GM21737 (cell line): ENCODE results near the gene PLA2G4A.
A peak's percentile ranks its signal among the peaks of the same experiment; 100 is the strongest.

Experiments used
- ATAC-seq: cut with Tn5 transposase; IDR thresholded peaks from one replicate; pipeline ENCODE4 v1.9.1; 2021; ENCODE audit warnings: mild to moderate bottlenecking, moderate library complexity; ENCODE audit not compliant: unreplicated experiment

PLA2G4A gene

DNA sequence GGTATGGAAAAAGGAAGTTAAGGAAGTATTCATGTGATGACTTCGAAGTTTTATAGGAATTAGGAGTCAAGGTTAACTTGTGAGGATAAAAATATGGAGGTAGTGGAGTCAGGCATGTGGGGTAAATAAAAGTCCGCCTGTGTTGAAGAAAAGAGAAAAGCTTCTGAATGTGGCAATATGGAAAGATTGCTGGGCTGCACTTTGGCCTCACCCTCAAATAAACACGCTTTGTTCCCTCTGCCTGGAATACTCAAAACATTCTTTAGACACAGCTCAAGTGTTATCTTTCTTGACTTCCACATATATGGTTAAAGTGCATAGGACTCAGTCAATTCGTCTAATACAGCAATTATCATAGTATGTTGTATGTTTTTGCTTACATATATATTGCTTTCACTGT, 137.7 kb downstream of the PLA2G4A start:
- ATAC-seq, result no peak

GRCh38 chr1:186967656-186968394, 139.1 kb downstream of the PLA2G4A start:
- no peak for ATAC-seq

DNA sequence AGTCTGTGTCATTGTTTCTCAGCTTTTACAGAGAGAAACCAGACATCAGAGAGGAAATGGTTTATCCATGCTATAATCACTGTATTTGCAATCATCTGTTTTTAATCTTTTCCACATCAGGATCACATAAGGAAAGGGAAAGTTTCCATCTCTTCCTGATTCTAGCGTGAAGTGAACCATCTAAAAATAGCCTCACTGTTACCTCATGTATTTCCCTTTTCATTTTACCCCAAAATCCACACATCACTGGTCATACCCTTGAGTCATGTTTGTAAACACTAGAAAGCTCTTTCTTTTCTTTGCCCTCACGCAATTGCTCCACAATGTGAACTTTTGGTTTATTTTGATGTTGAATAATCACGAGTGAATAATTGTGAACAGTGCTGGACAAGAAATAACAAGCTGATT, 146.0 kb downstream of the PLA2G4A start:
- ATAC-seq, result no peak

GRCh38 chr1:186975220-186975619, 146.5 kb downstream of the PLA2G4A start:
- no peak for ATAC-seq

DNA sequence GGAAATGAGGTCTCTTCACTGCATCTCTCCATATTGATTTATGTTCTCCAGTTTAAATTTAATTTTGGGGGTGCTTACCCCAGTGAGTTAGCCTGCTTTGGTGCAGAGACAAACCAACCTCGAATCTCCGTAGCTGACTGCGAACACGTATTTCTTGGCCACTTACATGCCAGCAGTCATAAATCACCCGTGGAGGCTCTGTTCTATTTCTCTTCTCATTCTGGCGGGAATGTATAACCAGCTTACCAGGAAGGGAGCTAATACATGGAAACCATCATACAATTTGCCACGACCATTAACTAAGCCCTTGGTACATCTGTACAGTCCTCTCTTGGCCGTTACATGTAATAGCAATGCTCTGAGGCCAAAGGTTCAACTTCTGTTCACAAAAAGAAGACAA, 148.0 kb downstream of the PLA2G4A start:
- ATAC-seq, result no peak

GRCh38 chr1:186977266-186977957, 148.7 kb downstream of the PLA2G4A start:
- no peak for ATAC-seq

- no peak for ATAC-seq
Observed at GRCh38 chr1:186978596-186979556, 150.1 kb downstream of the PLA2G4A start.

- no peak for ATAC-seq
Observed at GRCh38 chr1:186980400-186980799, 151.7 kb downstream of the PLA2G4A start.

DNA sequence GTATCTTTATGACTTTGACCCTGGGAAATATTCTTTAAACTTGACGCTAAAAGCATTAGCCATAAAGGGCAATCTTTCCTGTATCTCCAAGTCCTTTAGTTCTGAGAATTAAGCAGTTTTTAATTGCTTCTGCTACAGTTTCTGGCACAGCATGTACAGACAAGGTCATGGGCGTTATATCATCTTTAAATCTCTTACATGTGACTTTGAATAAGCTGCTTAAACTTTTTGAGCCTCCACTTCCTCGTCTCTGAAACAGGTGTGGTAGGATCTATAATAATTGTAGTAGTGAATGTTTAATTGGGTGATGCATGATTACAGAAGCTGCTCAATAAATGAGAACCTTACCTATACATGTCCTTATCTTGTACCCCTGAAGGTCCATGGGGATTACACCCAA, 153.4 kb downstream of the PLA2G4A start:
- no peak for ATAC-seq

DNA sequence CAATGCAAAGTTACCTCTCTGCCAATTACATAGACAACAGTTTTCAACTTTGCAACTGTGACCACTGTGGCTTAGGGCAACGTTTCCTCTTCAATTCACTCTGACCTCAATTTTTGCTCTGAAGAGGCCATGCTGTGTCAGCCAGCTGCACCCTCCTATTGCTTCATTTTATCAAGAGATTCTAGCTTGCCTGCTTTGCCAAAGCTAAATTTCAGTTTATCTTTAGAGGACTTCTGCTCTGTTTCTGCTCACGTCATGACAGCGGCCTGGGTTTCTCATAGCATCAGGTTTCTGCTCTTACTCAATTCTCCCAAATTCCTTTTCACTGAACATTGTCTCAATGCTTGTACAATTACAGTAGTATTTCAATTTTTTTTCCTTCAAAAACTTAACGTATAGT, 154.6 kb downstream of the PLA2G4A start:
- ATAC-seq, result no peak

DNA sequence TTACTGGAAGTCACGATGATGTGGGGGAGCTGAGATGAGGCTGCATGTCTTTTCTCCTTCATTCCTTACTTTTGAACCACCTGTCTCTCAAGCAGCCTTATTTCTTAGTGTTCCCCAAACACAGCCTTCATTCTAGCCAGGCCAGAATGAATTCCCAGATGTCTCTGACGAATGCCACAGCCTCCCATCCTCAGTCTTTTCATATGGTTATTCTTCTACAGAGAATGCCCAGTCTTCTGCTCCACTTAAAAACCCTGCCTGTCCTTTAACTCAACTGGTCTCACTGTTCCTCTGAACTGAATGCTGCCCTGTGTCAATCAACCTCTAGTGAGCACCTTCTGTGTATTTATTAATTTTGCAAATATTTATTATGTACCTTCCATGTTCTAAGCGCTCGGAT, 156.2 kb downstream of the PLA2G4A start:
- ATAC-seq, result no peak

GRCh38 chr1:186985889-186986491, 157.2 kb downstream of the PLA2G4A start:
- ATAC-seq, result peak; percentile 68

GRCh38 chr1:186987065-186987464, 158.3 kb downstream of the PLA2G4A start:
- no peak for ATAC-seq

GRCh38 chr1:186987769-186988168, 159.0 kb downstream of the PLA2G4A start:
- ATAC-seq, result no peak

- ATAC-seq, result no peak
Observed at GRCh38 chr1:186993996-186994395, 165.2 kb downstream of the PLA2G4A start.

- no peak for ATAC-seq
Observed at GRCh38 chr1:186994897-186995296, 166.1 kb downstream of the PLA2G4A start.

- no peak for ATAC-seq
Observed at GRCh38 chr1:186996816-186997215, 168.1 kb downstream of the PLA2G4A start.

DNA sequence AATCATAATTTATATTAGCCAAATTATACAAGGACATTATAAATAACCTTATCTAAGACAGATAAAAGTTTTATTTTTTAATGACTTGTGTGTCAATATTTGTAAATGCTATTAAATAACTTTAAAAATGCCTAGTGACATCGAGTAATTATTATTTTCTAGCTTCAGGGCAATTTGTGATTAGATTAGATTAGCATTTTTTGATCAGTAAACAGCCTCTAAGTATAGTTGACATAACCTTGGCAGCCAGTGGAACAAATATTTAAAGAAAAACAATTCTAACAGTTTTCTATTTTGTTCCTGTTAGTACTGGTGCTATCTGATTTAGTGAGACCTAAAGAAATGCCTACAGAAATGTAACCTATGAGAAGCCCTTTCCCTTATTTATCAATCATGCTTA, 169.1 kb downstream of the PLA2G4A start:
- ATAC-seq, result no peak

DNA sequence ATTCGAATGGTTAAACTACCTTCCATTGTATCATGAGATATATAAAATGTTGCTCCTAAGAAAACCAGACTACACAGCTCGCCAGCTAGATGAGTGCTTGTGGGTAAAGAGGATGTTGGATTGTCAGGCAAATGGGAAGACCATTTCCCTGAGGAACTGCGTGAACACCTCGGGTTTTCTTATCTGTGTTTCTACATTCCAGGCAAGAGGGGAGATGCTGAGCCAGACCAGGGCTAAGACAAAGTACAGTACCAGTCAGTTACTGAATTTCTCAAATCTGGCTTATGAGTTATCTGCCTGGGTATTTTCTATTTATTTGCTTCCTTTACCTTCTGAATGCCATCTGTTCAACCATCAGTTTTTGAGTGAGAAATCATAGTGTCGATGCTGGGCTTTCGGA, 170.8 kb downstream of the PLA2G4A start:
- ATAC-seq, result no peak

- no peak for ATAC-seq
Observed at GRCh38 chr1:187001198-187001889, 172.6 kb downstream of the PLA2G4A start.
